Erythroblast (primary cell): ENCODE data around the gene TPRX2.
"Not testable (repeated sequence)": the region's sequence is repeated elsewhere in the genome, so short reads cannot be mapped to it uniquely, and the experiment has no call there.

Experiments used
- DNase-seq, 2 experiments: peaks; one replicate each; lab custom pipeline; 2025; lab: John Stamatoyannopoulos, UW
- GATA1 ChIP-seq: IDR thresholded peaks from 2 replicates; pipeline ENCODE4 v1.6.1; 2011; ENCODE audit warnings: low read depth, mild to moderate bottlenecking, control low read depth, low read length, moderate library complexity
- POLR2A ChIP-seq: IDR thresholded peaks from 2 replicates; pipeline ENCODE4 v1.6.1; 2011; ENCODE audit warnings: mild to moderate bottlenecking, low read length

The TPRX2 gene

DNA sequence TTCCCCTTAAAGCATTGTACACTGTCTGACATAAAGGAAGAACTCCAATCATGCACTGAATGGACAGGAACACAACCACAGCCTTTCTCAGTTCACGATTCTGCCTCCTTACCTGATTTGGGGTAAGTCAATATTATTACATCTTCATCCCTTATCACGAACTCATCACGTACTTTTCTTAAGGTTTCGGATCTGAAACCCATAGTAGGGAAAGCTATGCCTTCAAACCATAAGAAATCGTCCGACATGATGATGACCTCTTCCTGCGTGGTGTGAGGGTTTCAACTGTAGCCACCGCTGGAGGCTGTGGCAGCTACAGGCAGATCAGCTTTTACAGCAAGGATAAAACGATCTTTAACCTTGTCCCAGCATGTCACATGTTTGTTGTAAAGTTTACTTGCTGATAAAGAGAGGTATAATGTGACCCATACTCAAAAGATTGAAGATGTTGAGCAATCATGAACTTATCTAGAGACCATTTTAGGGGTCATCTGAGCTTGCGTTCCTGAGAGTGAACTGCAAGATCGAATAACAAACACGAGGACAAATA, 27.1 kb downstream of the TPRX2 start, which contains the start of gene SULT2A1:
TSS of gene SULT2A1 (minus strand) at position 306 of the 550 bp plus-strand sequence. CDS start at position 248, 58 bp downstream.
- DNase-seq, result no peak
- TF ChIP-seq GATA1 (no peak), POLR2A (no peak)

DNA sequence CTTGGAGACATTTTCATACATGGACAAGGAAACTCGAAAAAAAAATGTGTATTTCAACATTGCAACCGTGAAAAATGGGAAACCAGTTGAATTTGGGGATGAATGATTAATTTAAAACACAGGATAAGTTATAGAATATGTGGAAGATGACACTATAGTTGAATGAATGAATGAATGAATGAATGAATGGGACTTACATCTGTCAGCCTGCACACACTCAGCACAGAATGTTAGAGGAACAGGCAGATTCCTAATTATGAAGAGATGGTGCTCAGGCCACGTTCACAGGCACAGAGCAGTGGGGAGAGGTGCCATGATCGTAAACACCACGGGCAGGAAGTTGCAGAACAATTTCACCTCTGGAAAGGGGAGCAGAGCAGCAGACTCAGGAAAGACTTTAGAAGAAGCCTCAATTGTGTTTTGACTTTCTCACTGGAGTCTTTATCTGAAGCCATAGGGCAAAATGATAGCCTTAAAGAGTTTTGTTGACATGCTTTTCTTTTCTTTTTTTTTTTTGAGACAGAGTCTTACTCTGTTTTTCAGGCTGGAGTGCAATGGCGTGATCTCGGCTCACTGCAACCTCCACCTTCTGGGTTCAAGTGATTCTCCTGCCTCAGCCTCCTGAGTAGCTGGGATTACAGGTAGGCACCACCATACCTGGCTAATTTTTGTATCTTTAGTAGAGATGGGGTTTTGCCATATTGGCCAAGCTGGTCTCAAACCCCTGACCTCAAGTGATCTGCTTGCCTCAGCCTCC, 32.0 kb downstream of the TPRX2 start:
- no peak for DNase-seq
- no peak for TF ChIP-seq GATA1
- no peak for TF ChIP-seq POLR2A

DNA sequence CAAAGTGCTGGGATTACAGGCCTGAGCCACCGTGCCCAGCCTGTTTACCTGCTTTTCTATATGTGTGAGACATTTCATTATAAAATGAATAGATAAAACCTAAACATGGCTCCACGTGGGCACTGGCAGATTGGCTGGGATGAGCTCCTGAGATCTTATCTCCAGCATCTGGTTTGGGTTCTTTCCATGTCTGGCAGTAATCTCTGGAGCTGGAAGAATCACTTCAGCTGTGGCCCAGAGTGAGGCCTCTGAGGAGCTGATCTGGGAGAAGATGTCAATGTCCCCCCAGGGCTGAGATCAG, 32.5 kb downstream of the TPRX2 start:
- no peak for DNase-seq
- no peak for TF ChIP-seq POLR2A
- no peak for TF ChIP-seq GATA1

DNA sequence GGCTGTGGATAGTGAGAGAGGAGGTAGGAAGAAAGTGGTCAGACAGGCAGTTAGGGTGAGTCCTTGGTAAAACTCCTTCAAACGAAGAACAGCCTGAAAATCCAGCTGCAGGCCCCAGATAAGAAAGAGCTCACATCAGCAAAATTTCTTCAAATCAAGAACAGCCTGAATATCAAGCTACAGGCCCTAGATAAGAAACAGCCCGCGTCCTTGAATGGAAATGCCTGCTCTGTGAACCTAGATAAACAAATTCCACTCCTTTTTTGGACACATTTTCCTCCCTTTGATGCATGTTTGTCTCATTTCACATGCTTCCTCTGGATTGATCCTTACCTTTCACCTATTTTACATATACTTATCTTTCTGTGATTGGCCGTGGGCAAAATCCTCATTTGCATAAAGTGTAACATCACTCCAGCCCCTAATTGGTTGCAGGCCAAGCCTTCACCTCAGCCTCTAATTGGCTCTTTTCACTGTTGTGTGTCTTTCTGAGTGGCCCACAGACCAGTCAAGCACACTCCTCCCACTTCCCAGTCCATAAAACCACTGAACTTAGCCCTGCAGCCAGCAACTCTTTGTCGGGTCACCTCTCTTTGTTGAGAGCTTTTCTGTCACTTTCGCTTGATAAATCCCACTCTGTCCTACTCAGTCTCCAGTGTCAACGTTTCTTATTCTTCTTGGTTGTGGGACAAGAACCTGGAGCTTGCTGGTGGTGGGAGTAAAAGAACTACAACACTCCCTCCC, 33.1 kb downstream of the TPRX2 start:
- TF ChIP-seq POLR2A, result no peak
- TF ChIP-seq GATA1, result peak; percentile 73
- peak; percentile 30 to 73 for DNase-seq

DNA sequence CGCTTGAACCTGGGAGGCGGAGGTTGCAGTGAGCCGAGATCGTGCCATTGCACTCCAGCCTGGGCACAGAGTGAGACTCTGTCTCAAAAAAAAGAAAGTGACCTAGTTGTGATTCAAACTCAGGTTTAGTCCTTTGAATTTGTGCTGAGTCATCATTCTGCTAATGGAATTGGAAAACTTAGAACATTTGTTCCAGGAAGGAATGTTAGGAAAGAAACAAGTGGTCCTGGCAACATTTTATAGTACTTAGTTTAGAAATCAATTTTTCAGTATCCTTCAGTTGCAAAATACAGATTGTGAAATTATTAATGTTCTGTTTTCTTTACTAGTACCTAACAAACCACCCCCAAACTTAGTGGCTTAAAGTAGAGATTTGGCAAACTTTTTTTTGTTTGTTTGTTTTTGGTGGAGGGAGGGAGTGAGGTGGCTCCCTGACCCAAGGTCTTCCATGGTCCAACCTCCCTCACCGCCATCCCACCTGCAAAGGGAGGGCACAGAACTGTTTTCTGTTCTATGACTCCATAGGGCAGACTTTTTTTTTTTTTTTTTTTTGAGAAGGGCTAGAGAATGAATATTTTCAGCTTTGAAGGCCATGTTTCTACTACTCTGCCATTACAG, 36.2 kb downstream of the TPRX2 start:
- TF ChIP-seq POLR2A (no peak), GATA1 (no peak)
- DNase-seq, result no peak

DNA sequence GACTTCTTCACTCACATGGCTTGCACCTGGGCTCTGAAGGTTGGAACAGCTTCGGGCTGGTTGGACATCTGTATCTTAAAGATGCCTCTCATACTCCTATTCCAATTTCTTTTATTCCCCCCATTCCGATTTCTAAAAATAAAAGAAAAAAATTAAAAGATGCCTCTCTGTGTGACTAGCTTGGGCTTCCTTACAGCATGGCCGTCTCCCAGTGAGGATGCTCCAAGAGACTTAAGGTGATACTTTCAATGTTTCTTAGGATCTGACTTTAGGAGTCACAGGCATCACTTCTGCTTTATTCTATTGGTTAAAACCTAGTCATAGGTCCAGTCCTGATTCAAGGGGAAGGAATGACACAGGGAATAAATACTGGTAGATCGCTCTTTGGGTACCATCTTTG, 37.0 kb downstream of the TPRX2 start:
- TF ChIP-seq GATA1 (no peak), POLR2A (no peak)
- no peak for DNase-seq

DNA sequence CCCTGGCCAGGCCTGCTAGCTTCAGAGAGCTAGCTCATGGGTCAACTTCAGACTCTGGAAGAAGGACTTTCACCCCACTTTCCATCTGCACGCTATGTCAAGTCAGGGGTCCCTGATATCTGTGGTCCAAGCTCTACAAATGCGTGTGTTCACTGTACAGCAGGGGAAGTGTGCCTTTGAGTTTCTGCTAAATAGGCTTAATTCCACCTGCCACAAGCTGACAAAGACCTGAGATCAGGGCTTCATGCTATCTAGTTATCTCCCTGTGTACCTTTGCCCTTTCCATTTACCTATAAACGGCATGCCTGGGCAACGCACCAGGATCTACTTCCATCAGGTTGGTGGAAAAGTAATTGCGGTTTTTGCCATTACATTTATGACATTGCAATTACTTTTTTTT, 37.7 kb downstream of the TPRX2 start:
- DNase-seq, result no peak
- no peak for TF ChIP-seq POLR2A
- TF ChIP-seq GATA1, result no peak

DNA sequence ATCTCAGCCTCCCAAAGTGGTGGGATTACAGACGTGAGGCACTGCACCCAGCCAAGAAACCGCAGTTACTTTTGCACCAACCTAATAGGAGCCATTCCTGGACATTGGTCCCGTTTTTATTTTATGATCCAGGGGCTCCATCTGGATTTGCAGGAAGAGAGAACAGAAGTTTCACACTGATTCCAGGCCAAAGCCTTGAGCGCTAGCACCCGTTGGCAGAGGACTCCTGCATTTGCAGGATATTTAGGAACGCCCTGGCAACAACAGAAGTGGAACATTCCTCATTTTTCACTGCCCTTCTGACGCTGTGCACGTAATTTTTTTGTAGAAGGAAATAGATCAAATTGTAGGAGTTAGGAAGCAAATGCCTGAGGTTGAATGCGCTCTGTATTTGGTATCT, 38.8 kb downstream of the TPRX2 start:
- DNase-seq, result no peak
- TF ChIP-seq GATA1 (no peak), POLR2A (no peak)

DNA sequence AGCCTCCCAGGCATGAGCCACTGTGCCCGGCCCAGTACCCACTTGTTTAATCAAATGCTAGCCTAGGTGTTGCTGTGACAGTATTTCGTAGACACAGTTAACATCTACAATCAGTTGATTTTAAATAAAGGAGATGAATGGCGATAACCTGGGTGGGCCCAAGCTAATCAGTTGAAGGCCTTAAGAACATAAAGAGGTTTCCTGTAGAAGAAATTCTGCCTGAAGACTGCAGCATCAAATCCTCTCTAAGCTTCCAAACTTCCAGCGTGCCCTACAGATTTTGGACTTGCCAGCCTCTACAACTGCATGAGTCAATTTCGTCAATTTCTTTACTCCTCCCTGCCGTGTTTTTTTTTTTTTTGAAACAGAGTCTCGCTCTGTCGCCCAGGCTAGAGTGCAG, 40.3 kb downstream of the TPRX2 start:
- TF ChIP-seq GATA1 (no peak), POLR2A (no peak)
- DNase-seq, result no peak

DNA sequence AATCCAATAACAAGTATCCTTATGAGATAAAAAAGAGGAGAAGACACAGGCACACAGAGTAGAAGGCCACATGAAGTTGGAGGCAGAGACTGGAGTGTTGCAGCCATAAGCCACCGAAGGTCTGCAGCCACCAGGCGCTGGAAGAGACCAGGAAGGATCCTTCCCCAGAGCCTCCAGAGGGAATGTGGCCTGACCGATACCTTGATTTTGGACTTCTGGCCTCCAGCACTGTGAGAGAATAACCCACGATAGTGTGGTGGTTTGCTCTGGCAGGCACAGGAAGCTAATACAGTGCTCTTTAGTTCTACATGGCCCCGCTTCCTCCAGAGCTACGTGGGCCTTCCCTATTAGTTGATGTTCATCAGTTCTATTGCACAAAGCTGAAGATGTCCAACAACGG, 42.3 kb downstream of the TPRX2 start:
- no peak for TF ChIP-seq GATA1
- no peak for DNase-seq

DNA sequence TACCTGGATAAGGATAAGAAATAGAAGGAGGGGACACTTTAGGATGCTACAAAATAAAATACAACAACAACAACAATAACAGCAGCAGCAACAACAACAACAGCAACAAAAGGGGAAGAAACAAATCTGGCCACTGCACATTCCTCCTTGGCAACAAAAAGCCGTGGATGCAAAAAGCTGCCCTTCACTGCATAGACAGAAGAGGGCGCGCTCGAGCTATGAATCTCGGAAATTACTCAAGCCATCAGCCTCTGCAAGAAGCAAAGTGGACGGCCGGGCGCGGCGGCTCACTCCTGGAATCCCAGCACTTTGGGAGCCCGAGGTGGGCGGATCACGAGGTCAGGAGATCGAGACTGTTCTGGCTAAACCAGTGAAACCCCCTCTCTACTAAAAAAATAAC, 50.3 kb downstream of the TPRX2 start:
- DNase-seq, result not testable (repeated sequence)

DNA sequence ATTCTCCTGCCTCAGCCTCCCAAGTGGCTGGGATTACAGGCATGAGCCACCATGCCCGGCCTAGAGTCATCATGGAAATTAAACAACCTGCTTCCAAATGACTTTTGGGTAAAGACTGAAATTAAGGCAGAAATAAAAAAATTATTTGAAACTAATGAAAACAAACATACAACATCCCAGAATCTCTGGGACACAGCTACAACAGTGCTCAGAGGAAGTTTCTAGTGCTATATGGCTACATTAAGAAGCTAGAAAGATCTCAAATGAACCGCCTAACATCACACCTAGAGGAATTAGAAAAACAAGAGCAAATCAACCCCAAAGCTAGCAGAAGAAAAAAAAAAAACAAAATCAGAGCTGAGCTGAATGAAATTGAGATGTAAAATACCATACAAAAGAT, 51.2 kb downstream of the TPRX2 start:
- not testable (repeated sequence) for DNase-seq
